ENCODE measurements around the gene BRD9.
"Not testable (repeated sequence)": the region's sequence is repeated elsewhere in the genome, so short reads cannot be mapped to it uniquely, and the experiment has no call there.

Gene BRD9

GRCh38 chr5:922436-923280 lies 30.1 kb upstream of the BRD9 start:
- DNase-seq = no peak

DNA sequence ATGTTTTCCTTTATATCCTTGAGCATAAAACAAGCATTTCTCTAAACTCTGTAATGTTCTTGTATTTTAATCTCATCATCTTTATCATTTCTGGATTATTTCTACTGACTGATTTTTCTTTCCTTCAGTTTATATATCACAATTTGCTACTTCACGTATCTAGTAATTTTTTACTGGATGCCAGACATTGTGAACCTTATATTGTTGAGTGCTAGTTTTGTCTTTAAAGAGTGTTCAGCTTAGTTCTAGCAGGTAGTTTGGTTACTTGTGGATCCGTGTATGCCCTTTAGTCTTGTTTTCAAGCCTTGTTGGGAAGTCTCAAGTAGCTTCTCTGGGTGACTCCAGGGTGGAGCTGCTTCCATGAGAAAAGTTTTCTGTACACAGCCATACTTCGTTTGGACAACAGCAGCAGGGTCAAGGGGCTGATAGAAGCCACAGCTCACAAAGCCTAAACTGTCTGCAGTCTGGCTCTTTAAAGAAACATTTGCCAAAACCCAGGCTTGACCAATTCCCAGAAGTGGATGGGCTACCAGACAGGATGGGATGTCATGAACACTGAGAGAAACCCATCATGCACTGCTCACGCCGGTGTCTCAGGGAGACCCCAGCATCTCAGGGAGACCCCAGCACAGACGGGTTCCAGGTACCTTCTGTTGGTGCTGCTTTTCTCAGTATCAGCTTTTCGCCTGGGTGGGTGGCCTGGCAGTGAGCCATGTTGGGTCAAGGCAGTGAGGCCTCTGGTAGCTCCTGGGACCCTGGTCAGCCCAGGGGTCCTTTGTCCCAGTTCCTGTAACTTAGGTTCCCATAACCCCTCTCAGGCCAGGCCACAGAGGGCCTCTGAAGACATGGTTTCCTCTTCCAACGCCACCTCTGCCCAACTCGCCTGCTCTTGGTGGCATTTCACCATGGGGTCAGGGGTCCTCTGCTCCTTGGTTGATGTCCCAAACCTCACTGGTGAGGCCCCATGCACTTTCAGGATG lies 29.1 kb upstream of the BRD9 start:
- DNase-seq = no peak

- DNase-seq = no peak
These were observed 27.7 kb upstream of the BRD9 start for GRCh38 chr5:920321-920720.

DNA sequence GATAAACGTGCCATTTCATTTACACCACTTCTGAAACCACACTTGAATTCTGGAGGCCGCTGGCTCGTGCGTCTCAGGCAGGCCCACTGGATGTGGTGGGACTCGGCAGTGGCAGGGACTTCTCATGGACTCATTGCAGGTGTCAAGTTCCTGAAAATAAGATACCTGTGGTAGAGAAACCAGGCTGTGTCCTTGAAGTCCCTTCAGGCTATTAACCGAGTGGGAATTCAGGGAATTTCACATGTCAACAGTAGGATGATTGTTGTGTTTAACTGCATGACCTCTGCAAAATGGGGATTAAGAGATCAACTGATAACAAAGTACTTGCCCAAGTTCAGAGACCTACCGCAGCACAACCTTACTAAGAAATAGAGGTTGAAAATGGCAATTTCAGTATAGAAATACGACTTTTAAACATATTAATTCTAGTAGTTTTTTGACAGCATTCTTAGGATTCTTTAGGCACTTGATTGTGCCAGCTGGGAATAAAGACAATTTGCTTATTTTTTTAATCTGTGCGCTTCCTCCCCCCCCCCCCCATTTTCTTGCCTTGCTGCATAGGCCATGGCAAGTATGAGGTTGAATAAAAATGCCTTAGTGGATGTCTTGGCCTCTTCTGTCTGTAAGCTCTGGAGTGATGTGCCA lies 26.9 kb upstream of the BRD9 start:
- DNase-seq = no peak

- DNase-seq = not testable (repeated sequence)
These were observed 26.1 kb upstream of the BRD9 start for GRCh38 chr5:918717-919116.

GRCh38 chr5:916441-917293 lies 24.1 kb upstream of the BRD9 start:
- DNase-seq = no peak

DNA sequence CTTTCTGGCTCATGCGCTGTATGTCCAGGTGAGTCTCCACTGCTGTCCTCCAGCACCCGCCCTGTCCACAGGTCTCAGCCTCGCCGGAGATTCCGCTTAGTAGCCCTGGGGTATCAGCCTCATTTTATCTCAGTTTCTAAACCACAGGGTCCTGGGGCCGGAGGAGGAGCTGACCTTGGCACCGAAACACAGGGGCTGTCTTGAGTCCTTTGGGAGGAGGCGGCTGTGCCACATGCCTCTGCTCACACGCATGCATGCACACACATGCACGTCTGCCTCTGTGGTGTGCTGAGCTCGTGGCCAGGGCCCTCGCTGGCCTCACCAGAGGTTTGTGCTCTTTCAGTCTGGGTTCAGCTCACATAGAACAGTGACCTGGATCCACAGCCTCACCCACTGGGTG lies 23.3 kb upstream of the BRD9 start:
- no peak for DNase-seq

DNA sequence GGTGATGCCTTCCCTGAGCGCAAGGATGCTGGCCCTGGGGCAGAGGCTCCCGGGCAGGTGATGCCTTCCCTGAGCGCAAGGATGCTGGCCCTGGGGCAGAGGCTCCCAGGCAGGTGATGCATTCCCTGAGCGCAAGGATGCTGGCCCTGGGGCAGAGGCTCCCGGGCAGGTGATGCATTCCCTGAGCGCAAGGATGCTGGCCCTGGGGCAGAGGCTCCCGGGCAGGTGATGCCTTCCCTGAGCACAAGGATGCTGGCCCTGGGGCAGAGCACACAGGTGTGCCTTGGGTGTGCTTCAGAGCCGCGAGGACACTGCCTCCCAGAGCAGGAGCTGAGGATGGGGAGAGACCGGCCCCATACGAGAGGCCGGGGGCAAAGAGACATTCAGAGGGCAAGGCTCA lies 22.7 kb upstream of the BRD9 start:
- not testable (repeated sequence) for DNase-seq

GRCh38 chr5:914612-915011 lies 22.0 kb upstream of the BRD9 start:
- no peak for DNase-seq

DNA sequence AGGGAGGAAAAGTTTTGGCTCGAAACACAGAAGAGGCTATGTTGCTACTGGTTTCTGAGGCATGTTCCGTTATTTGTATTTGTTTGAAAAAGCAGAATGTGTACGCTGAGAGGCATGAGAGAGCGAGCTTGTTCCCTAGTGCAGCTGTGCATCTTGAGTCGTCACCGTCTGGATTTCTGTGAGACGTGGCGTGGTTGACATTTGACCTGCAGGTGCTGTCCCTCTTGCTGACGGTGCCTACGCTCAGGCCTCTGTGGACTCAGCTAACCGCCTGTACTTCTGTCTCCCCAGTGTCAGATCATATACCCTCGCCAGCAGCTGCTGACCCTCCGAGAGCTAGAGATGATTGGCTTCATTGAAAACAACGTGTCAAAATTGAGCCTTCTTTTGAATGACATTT lies 21.6 kb upstream of the BRD9 start:
- DNase-seq = no peak

DNA sequence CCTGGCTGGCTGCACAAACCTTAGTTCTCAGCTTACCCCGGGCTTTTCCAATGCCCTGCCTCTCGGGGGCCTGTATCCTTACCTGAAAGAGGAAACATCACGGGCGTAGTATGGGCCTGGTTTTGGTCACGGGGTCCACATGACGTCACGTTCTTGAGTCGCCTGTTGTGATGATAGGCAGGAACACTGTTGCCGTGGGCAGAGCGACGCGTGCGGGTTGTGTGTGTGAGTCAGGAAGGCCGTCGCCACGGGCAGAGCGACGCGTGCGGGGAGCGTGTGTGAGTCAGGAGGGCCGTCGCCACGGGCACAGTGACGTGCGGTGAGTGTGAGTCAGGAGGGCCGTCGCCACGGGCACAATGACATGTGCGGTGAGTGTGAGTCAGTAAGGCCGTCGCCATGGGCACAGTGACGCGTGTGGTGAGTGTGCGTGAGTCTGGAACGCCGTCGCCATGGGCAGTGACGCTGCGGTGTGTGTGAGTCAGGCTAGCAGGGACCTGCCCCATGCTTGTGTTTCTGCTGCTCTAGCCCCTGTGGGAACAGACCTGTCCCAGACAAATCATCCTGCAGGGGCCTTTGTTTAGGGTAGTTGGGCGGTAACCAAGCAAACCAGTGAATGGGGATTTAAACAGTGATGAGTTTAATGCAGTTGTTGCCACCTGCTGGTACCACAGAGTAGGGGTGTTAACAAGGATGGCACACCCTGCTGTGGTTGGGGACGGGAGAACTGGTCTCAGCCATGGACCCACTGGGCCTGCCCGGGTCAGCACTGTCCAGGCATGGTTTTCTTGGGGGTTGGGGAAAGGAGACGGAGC lies 19.9 kb upstream of the BRD9 start:
- no peak for DNase-seq

GRCh38 chr5:911601-912000 lies 19.0 kb upstream of the BRD9 start:
- no peak for DNase-seq

GRCh38 chr5:910769-911160 lies 18.2 kb upstream of the BRD9 start:
- no peak for DNase-seq

- DNase-seq = no peak
These were observed 17.6 kb upstream of the BRD9 start for GRCh38 chr5:909994-910768.

- DNase-seq = no peak
These were observed 16.5 kb upstream of the BRD9 start for GRCh38 chr5:909086-909485.

DNA sequence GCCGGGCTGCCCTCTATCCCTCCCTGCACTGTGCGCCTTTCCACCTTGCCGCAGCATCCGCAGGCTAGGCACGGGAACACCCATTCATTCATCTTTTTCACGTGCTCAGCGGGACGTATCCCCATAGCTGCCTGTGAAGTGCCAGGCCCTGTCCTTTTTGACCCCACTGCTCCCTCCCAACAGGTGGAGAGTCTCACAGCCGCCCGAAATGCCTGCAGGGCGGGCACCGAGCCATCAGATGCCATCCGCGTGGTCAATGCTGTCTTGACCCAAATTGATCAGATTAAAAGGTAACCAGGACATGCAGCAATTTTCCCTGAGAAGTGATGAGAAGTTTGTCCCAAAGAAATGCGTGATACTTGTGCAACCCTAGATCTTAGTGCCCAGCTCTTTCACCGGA lies 15.6 kb upstream of the BRD9 start:
- DNase-seq = no peak

- no peak for DNase-seq
These were observed 14.8 kb upstream of the BRD9 start for GRCh38 chr5:907366-907910.

GRCh38 chr5:905139-905642 lies 12.6 kb upstream of the BRD9 start:
- DNase-seq = no peak

- no peak for DNase-seq
These were observed 11.1 kb upstream of the BRD9 start for GRCh38 chr5:903756-904096.

Measured in activated naive CD4-positive, alpha-beta T cell (primary cell).